ENCODE measurements around the gene MR1.

The MR1 gene

DNA sequence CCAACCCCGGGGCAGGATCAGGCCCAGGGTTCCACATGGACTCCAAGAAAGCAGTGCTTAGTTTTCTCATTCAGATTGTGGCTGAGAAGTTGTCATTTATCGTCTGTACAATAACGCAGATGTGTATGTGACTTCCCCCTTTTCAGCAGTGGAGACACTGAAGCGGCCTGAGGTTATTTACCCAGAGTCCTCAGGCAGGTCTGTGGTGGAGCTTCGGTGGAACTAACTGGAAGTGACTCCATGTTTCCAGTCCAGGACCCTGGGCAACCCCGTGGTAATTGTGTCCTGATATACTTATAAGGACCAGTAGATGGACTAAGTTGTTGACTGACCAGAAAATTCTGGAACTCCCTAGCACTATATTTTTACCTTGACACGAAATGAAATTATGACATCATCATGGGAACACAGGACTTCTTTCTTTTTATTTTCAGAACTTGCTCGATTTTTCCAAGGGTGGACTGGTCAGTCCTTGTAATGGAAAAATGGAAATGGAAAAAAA is 53.7 kb downstream of the MR1 start:
- peaks cover 3% of the 10 kb centered on the region; the same call in 1 of the 2 replicates for H3K4me1 ChIP-seq (ENCODE audit: insufficient read depth, low read length)
- no peaks in the 10 kb centered on the region; the same call in 1 of the 2 replicates for H3K36me3 ChIP-seq (ENCODE audit: insufficient read depth, low read length)
- no peak overlapping the region; the same call in 1 of the 2 replicates for H3K9ac ChIP-seq (ENCODE audit: low read depth, low read length)
- H3K9me3 ChIP-seq (ENCODE audit: control insufficient read depth, insufficient read depth, low read length), result no peaks in the 10 kb centered on the region

DNA sequence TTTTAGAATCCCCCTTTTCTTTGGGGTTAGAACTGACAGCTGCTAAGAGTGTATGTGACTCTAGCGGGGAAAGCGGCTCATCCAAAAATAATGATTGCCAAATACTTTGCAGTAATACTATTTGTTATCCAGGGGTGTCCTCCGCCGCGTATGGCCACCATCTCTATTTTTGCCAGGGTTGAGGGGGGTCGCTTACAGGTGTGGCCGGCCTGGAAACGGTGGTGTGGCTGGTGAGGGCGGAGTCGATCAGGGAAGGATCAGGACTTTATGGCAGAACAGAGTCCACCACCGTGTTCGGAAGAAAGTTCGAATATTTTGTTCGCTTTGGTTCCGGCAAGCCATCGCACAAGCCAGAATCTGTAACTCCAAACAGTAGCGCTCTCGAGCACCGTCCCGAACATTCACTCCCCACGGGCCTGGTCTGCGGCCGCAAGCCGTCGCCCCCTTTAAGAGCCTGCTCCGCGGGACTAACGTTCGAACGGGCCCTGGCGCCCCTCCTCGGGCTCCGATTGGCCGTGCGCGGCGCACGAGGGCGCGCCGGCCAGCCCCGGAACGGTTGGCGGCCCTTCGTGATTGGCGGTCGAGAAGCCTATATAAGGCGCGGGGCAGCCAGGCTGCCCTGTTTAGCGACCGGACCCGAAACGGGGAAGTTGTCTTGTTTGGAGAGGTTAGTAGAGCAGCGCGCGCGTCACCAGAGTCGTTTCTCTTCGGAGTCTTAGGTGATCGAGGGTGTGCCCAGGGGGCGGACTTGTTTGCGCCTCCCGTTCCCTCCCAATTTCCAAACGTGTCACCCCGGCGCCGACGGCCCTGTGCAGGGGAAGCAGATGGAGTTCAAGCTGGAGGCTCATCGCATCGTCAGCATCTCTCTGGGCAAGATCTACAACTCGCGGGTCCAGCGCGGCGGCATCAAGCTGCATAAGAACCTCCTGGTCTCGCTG is 54.6 kb downstream of the MR1 start, which contains the start of gene IER5:
Gene IER5, plus strand, starts transcription at position 622 of the 938 bp plus-strand sequence. Its CDS starts 203 bp downstream, at position 825.
- H3K4me1 ChIP-seq (ENCODE audit: insufficient read depth, low read length), result peaks cover 3% of the 10 kb centered on the region; the same call in 1 of the 2 replicates

DNA sequence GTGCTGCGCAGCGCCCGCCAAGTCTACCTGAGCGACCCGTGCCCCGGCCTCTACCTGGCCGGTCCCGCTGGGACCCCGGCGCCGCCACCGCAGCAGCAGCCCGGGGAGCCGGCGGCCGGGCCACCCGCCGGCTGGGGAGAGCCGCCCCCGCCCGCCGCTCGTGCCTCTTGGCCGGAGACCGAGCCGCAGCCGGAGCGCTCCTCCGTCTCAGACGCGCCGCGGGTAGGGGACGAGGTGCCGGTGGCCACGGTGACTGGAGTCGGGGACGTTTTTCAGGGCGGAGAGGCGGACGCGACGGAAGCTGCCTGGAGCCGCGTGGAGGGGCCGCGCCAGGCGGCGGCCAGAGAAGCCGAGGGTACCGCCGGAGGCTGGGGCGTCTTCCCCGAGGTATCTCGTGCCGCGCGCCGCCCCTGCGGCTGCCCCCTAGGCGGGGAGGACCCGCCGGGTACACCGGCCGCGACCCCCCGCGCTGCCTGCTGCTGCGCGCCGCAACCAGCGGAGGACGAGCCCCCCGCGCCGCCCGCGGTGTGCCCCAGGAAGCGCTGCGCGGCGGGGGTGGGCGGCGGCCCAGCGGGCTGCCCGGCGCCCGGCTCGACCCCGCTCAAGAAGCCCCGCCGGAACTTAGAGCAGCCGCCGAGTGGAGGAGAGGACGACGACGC is 55.4 kb downstream of the MR1 start:
- H3K4me1 ChIP-seq (ENCODE audit: insufficient read depth, low read length), result peaks cover 4% of the 10 kb centered on the region
- no peaks in the 10 kb centered on the region for H3K9me3 ChIP-seq (ENCODE audit: control insufficient read depth, insufficient read depth, low read length)
- H3K9ac ChIP-seq (ENCODE audit: low read depth, low read length), result peak overlapping the region; percentile 55
- H3K36me3 ChIP-seq (ENCODE audit: insufficient read depth, low read length), result no peaks in the 10 kb centered on the region; the same call in 1 of the 2 replicates

More for the DNA sequence above, 54.6 kb downstream of the MR1 start, which contains the start of gene IER5:
- peak within 1 kb of the TSS; percentile 55 for H3K9ac ChIP-seq (ENCODE audit: low read depth, low read length)
- no peaks in the 10 kb centered on the region; the same call in 1 of the 2 replicates for H3K36me3 ChIP-seq (ENCODE audit: insufficient read depth, low read length)
- H3K9me3 ChIP-seq (ENCODE audit: control insufficient read depth, insufficient read depth, low read length), result no peaks in the 10 kb centered on the region

DNA sequence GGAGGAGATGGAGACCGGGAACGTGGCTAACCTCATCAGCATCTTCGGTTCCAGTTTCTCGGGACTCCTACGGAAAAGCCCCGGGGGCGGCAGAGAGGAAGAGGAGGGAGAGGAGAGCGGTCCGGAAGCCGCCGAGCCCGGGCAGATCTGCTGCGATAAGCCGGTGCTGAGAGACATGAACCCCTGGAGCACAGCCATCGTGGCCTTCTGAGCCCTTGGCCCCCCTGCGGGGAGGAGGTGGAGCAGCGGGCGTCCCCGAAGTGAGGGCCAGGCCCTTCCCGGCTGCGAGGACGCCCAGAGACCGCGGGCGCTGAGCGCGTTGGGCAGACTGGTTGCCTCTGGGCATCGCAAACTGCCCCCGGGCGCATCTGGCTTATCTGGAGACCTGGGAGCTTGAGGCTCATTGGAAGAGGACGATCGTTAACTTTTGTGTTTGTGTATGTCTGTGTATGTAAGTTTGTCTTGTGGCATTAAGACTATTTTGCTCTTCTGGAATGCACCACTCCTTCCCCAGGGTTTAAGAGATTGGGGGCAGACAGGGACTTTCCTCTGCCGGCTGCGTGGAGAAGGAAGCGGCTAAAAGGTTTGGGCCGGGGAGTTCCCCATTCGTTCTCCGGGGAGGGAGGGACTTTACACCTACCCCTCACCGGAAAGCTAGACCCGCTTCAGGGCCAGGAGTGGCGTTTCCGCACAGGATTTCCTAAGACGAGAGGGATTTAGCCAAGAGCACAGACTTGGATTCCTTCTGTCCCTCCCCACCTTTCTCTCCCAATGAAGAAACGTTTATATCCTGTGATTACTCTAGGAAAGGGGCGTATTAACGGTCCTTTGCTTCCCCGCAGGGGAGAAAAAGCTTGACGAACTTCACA is 56.1 kb downstream of the MR1 start:
- H3K9ac ChIP-seq (ENCODE audit: low read depth, low read length), result peak overlapping the region; percentile 55
- no peaks in the 10 kb centered on the region for H3K9me3 ChIP-seq (ENCODE audit: control insufficient read depth, insufficient read depth, low read length)
- peaks cover 12% of the 10 kb centered on the region for H3K4me1 ChIP-seq (ENCODE audit: insufficient read depth, low read length)
- no peaks in the 10 kb centered on the region; the same call in 1 of the 2 replicates for H3K36me3 ChIP-seq (ENCODE audit: insufficient read depth, low read length)

DNA sequence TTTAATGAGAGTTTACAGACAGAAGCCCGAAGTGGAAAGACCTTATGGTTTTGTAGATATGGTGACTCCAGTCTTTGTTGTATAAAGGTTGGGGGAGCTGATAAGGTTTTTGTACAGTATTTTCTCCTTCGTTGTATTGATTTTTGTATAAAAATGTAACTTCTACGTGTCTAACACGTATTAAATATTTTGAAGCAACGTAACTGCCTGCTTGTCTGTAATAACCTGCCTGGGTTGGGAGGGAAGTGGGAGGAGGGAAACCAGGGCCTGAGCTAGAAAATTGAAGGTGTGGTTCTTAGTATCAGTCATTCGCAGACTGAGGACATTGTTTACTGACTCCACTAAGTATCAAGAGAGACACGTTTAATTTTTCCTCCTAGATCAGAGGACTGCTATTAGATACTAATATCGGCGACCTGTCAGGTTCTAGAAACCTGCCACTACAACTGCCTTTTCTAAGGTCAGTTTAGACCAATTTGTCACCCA is 56.9 kb downstream of the MR1 start:
- Histone ChIP-seq H3K9ac (ENCODE audit: low read depth, low read length) (peak overlapping the region; percentile 55; the same call in 1 of the 2 replicates), H3K4me1 (ENCODE audit: insufficient read depth, low read length) (peaks cover 20% of the 10 kb centered on the region), H3K36me3 (ENCODE audit: insufficient read depth, low read length) (no peaks in the 10 kb centered on the region; the same call in 1 of the 2 replicates), H3K9me3 (ENCODE audit: control insufficient read depth, insufficient read depth, low read length) (no peaks in the 10 kb centered on the region)

DNA sequence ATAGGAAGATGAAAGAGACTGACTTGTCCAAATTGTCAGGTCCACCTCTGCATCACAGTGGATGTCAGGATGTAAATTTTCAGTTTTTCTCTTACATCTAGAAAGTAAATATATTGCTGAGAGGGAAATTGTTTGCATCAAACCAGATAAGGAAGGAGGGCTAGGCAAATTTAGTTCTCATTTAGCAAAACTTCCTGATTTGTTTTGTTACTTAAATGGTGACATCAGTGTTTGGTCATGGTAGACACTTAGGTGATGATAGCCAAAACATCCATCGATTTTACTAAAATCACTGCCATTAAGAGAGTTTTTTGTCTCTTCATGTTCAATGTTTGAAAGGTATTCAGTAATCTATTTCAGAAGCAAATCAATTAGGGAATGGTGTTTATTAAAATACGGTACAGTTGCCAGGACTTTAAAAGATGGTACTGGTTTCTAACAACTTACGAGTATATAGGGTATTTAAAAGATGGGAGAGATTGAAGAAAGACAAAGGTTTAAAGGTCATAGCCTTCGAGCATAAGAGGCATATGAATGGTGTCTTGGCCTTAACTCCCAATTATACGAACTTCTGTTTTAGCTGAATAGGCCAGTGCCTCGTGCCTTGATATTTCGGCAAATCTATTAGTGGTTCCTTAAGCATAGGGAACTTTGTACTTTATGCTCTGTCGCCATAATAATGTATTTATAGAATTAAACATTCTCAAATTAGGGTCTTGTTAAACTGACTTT is 57.7 kb downstream of the MR1 start:
- H3K9ac ChIP-seq (ENCODE audit: low read depth, low read length), result peak overlapping the region; percentile 55; the same call in 1 of the 2 replicates
- peaks cover 28% of the 10 kb centered on the region for H3K4me1 ChIP-seq (ENCODE audit: insufficient read depth, low read length)
- no peaks in the 10 kb centered on the region for H3K9me3 ChIP-seq (ENCODE audit: control insufficient read depth, insufficient read depth, low read length)
- no peaks in the 10 kb centered on the region; the same call in 1 of the 2 replicates for H3K36me3 ChIP-seq (ENCODE audit: insufficient read depth, low read length)

DNA sequence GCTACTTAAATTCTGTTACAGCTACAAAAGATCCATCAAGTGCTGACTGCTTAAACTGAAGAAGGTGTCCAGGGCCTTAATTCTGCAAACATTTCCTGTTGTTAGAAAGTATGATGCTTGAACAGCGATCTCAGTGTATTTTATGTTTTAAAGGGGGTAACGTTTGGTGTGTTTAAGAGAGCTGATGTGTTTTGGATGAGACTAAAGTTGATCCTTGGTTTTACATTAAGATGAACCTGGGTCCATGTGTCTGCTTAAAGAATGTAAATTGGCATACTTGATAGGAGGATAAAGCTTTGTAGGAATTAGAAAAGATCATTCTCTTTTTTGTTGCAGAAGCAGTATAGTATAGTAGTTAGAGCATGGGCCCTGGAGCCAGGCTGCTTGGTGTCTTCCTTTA is 58.3 kb downstream of the MR1 start:
- H3K36me3 ChIP-seq (ENCODE audit: insufficient read depth, low read length), result no peaks in the 10 kb centered on the region; the same call in 1 of the 2 replicates
- peak overlapping the region; percentile 55; the same call in 1 of the 2 replicates for H3K9ac ChIP-seq (ENCODE audit: low read depth, low read length)
- peaks cover 33% of the 10 kb centered on the region for H3K4me1 ChIP-seq (ENCODE audit: insufficient read depth, low read length)
- H3K9me3 ChIP-seq (ENCODE audit: control insufficient read depth, insufficient read depth, low read length), result no peaks in the 10 kb centered on the region

DNA sequence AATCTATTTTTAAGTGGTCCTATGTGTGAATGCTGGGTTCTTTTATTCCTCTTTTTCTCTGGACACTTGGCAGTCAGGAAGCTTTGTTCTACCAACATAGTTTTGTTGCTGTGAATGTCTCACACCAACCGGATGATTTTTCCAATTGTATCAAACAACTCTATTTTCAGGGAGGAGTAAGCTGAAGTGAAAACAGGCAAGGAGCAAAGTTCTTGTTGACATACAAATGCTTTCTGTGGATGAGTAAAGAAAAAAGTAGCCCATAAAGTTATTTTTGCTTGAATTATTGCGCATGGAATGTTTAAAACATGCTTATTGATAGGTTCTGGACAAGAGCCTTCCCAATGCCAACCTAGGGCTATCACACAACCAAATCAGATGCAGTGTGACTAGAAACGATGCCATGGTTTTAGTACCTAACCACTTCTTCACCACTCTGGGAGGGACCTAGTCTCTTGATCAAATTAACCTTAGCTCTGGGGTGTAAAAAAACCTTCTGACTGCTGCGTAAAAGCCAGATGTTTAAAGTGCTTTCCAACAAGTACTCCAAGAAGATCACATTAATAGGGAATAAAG is 59.2 kb downstream of the MR1 start:
- Histone ChIP-seq H3K9ac (ENCODE audit: low read depth, low read length) (no peak overlapping the region), H3K36me3 (ENCODE audit: insufficient read depth, low read length) (no peaks in the 10 kb centered on the region; the same call in 1 of the 2 replicates), H3K4me1 (ENCODE audit: insufficient read depth, low read length) (peaks cover 34% of the 10 kb centered on the region)

DNA sequence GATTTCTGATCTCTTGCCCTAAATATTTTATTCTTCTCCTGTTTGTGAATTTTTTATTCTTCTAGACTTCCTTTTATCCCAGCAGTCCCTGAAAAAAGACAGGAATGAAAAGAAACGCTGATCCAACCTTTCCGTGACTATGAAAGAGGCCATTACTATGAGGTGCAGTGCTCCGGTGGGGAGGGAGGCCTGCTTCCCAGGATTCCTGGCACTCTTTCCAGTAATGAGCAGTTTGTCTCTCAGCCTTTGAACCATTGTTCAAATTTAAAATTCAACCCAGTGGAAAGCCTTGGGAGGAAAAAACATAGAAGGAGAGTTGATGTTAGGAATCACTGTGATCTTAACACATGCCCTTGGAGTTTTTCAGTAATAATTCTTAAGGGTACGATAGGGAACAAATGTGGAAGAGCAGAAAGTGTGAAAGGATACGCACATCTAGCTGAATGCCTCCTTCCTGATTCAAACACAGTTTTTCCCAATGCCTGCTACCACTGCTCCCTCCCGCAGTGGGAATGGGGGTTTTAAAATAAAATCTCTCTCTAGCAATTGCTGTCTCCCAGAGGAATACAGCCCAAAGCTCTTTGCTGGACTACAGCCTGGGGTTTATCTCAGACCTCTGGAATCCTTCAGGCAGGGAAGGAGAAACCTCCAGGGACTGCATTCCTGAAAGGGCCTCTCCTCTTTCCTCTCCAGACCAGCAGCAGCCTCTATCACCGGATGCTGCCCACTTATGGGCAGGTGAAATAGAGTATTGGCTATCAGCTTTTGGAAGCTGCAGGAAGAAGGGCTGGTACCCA is 60.8 kb downstream of the MR1 start:
- H3K36me3 ChIP-seq (ENCODE audit: insufficient read depth, low read length), result no peaks in the 10 kb centered on the region; the same call in 1 of the 2 replicates
- no peak overlapping the region; the same call in 1 of the 2 replicates for H3K9ac ChIP-seq (ENCODE audit: low read depth, low read length)
- peaks cover 43% of the 10 kb centered on the region for H3K4me1 ChIP-seq (ENCODE audit: insufficient read depth, low read length)
- no peaks in the 10 kb centered on the region for H3K9me3 ChIP-seq (ENCODE audit: control insufficient read depth, insufficient read depth, low read length)

More for the DNA sequence above, 59.2 kb downstream of the MR1 start:
- H3K9me3 ChIP-seq (ENCODE audit: control insufficient read depth, insufficient read depth, low read length), result no peaks in the 10 kb centered on the region

DNA sequence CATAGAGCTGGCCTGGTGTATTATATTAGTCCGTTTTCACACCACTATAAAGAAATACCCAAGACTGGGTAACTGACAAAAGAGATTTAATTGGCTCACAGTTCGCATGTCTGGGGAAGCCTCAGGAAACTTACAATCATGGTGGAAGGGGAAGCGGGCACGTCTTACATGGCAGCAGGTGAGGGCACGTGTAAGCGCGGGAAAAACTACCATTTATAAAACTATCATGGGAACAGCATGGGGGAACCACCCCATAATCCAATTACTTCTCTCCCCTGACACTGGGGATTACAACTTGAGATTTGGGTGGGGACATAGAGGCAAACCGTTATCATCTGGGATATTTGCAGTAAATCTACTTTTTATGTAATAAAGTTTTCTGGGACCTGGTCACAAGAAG is 61.5 kb downstream of the MR1 start:
- Histone ChIP-seq H3K9me3 (ENCODE audit: control insufficient read depth, insufficient read depth, low read length) (no peaks in the 10 kb centered on the region), H3K36me3 (ENCODE audit: insufficient read depth, low read length) (no peaks in the 10 kb centered on the region; the same call in 1 of the 2 replicates), H3K9ac (ENCODE audit: low read depth, low read length) (no peak overlapping the region), H3K4me1 (ENCODE audit: insufficient read depth, low read length) (peaks cover 48% of the 10 kb centered on the region)

DNA sequence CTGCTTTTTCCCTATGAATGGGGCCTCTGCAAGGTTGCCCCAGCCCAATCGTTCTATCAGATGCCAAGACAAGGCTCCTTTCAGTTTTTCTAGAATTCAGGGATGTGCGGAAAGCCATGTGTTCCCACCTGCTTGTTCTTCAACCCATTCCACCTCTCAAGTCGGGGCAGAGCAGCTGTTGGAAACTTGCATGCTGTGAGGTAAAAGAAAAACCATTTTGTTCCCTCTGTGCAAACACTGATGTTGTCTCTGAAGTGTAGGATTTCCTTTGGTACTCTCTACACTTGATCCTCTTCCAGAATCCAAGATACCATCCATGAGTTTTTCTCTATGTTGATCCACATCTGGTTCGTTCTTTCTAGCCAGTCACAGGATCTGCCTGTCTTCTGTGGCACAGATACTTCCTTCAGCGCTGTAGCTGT is 62.0 kb downstream of the MR1 start:
- H3K9me3 ChIP-seq (ENCODE audit: control insufficient read depth, insufficient read depth, low read length), result no peaks in the 10 kb centered on the region
- H3K36me3 ChIP-seq (ENCODE audit: insufficient read depth, low read length), result no peaks in the 10 kb centered on the region; the same call in 1 of the 2 replicates
- H3K4me1 ChIP-seq (ENCODE audit: insufficient read depth, low read length), result peaks cover 52% of the 10 kb centered on the region
- no peak overlapping the region; the same call in 1 of the 2 replicates for H3K9ac ChIP-seq (ENCODE audit: low read depth, low read length)

DNA sequence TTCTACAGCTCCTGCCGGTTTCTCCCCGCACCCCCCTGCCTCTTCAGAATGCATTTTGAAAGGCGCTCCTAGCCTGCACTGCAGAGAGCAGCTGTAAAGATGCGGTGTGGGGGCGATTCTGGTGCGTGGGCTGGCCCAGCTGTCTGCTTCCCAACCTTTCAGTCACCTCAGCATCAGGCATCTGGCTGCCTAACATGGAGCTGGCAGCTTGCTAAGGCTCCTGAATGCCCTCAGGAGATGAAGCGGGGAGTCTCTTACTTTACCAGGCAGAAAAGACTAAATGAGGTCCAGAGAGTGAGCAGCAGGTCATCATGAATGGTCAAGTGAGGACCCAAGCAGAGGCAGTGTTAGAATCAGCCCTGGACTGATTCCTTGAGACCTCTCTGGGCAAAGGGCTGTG is 63.5 kb downstream of the MR1 start:
- Histone ChIP-seq H3K9me3 (ENCODE audit: control insufficient read depth, insufficient read depth, low read length) (no peaks in the 10 kb centered on the region), H3K36me3 (ENCODE audit: insufficient read depth, low read length) (no peaks in the 10 kb centered on the region), H3K9ac (ENCODE audit: low read depth, low read length) (no peak overlapping the region), H3K4me1 (ENCODE audit: insufficient read depth, low read length) (peaks cover 60% of the 10 kb centered on the region)

All from ES-I3 (cell line).